Measurements from ENCODE around the gene PAX2.
"Not testable (repeated sequence)": the region's sequence is repeated elsewhere in the genome, so short reads cannot be mapped to it uniquely, and the experiment has no call there.

The PAX2 gene

DNA sequence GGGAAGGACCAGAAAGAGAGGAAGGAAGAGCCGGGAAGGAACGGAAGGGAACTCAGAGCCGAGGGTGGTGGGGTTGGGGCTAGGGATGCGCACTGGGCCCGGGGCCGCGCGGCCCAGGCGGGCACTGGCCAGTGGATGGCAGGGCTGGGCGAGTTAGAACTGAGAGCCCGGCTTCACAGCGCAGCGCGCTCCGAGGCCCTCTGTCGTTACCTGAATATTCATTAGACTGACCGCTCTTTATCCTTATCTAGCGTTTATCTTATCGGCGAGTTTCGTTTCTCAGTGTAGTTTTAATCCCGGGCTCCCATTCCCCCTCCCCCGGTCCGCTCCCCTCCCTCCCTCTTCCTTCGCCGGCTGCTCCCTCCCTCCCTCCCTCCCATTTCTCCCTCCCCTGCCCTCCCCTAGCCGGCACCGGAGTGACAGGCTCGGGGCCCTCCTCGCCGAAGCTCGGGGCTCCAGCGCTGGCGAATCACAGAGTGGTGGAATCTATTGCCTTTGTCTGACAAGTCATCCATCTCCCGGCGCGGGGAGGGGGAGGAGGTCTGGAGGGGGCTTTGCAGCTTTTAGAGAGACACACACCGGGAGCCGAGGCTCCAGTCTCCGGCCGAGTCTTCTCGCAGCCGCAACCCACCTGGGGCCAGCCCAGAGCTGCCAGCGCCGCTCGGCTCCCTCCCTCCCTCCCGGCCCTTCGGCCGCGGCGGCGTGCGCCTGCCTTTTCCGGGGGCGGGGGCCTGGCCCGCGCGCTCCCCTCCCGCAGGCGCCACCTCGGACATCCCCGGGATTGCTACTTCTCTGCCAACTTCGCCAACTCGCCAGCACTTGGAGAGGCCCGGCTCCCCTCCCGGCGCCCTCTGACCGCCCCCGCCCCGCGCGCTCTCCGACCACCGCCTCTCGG lies at the start of gene PAX2:
Gene PAX2 (plus strand): TSS at position 596 of the 895 bp plus-strand sequence. CDS start 679 bp downstream, outside the sequence.
- no peak for DNase-seq

GRCh38 chr10:100696477-100696901 lies 48.9 kb upstream of the PAX2 start:
- no peak for DNase-seq

GRCh38 chr10:100697070-100697469 lies 48.3 kb upstream of the PAX2 start:
- DNase-seq = no peak

- DNase-seq = no peak
Measured at GRCh38 chr10:100697631-100698030, 47.8 kb upstream of the PAX2 start.

- DNase-seq = not testable (repeated sequence)
Measured at GRCh38 chr10:100701704-100702103, 43.7 kb upstream of the PAX2 start.

GRCh38 chr10:100705139-100705538 lies 40.2 kb upstream of the PAX2 start:
- DNase-seq = no peak

DNA sequence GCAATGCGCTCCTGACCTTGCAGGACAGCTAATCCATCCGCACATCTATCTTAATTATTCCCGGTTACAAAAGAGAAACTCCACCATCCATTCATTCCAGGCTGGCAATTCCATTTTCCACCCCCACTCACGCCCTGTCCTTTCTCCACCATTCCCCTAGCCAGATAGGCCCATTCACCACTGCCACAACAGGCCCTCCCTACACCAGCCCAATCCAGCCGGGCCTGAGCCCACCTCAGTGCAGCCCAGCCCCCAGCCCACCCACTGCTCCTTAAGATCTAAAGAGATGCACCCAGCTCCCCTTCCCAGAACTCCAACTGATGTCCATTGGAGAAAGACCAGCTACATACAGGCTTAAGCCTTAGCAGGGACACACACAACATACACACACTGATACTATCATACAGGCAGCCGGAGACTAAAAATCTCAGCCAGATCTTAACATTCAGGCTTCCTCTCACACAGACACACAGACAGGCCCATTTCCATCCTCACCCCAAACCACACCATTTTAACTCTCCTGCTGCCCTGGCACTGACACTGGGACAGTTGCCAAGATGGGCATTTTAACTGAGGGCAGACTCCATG lies 38.0 kb upstream of the PAX2 start:
- DNase-seq = no peak

DNA sequence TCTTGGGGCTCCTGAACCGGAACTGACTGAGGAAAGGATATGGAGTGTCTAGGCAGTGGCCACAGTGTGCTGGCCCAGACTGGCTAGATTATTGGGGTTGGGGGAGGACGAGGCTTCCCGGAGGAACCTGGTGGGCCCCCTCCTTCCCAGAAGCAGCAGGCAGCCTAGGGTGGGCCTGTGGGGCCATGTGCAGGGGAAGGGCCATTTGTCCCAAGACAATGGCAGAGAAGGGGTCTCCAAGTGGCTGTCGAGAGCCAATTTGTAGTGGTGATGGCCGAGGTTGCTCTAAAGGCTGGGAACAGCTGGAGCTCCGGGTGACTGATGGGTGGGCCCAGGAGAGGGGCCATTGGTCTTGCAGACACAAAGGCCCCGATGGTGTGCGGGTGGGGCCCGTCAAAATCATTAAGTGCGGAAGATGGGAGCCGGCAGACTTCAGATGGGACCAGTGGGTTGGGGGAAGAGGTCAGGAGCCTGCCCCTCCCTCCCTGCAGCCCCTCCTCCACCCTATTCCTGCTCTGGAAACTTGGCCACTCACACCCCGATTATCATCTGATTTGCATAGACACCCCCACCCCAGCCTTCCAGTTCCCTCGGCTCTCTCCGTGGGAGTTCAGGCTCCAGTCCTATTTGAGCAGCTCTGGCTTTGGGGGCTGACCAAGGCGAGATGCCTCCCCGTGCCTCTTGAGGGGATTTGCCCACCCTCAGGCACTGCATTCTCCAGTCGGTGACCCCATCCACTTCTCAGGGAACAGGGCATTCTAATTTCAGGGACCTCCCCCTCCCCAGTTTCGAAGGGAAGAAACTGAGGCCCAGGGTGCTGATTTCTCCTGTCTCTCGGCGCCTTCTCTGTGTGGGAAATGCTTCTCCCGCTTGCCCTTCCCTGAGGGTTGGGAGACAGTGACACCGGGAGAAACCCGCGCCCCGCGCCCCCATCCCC lies 36.0 kb upstream of the PAX2 start:
- DNase-seq = no peak

DNA sequence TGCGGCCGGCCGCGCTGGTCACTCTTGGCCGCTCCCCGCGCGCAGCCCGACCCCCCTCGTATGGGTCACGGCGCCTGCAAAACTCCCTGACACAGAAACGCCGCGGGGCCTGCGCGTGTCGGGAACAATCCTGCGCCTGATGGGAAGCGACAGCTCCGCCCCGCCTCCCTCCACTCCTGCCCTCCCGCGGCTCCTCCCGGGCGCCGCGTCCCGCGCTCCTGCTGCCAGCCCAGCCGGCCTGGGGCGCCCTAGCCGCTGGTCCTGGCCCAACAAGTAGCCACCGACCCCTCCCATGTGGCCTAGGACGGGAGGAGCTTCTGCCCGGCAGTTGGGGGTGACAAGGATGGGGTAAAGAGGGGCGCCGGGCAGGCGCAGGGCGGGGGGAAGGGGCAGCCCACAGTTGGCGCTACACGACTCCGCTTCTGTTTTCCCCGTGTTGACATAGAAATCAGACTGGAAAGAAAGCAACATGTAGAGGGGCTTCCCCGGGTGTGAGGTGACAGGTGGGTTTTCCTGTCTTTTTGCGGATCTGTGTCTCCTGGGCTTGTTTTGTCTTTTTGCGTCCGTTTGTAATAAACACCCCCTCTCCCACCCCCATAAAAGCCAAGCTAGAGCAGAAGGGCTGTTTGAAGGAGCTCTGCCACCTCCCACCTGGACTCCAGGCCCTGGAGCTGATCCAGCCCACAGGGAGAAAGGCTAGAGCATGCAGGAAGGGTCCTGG lies 35.1 kb upstream of the PAX2 start:
- DNase-seq = no peak

- no peak for DNase-seq
Measured at GRCh38 chr10:100713049-100713858, 32.1 kb upstream of the PAX2 start.

- no peak for DNase-seq
Measured at GRCh38 chr10:100713859-100714565, 31.4 kb upstream of the PAX2 start.

DNA sequence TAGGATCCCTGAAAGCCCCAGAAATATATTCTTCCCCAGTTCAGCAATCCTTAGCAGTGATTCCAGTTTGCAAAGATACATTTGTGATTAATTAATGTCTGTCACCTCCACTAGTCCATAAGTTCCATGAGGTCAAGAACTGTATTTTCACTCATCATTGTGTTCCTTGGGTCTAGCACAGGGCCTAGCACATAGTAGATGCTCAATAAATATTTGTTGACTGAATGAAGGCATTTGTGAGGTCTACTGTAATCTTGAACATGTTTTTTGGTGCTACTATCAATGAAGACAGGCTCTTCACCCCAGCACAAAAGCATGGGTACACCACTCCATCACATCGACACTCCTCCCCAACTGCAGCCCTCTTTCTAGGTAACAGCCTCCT lies 30.8 kb upstream of the PAX2 start:
- DNase-seq = no peak

GRCh38 chr10:100715101-100715444 lies 30.3 kb upstream of the PAX2 start:
- no peak for DNase-seq

- no peak for DNase-seq
Measured at GRCh38 chr10:100715445-100716385, 29.7 kb upstream of the PAX2 start.

DNA sequence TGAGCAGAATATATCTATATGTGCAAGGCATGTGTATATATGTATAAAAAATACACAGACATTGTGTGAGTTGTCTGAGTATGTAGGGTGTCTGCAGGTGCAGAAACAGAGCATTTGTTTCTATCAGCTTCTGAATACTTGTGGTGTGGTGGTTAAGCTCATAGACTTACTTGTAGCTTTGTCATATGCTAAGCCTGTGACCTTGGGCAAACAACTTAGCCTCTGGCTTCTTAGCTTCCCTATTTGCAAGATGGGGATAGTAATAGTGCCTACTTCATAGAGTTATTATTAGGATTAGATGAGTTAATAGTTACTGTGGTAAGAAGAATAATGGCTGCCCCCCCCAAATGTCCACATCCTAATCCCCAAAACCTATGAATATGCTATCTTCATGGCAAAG lies 28.2 kb upstream of the PAX2 start:
- DNase-seq = no peak

DNA sequence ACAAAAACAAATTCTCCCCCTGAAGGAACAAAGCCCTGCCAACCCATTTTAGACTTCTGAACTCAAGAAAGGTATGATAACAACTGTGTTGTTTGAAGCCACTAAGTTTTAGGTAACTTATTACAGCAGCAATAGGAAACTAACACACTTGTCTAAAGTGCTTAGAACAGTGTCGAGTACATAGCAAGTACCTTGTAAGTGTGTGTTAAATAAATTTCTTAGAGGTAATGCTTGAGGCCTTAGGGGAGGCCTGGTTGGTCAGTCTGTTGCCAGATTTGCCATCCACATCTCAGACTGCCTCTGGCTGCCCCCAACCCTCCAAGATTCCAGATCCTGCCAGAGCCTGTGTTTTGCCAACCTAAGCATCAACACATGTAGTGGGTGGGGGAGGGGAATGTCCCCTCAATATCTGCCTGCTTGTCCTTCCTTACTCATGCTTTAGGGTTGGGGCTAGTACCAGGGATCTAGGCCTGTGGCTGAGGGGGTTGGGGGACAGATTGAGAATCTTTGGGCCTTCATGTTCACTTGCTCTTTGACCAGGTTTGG lies 27.1 kb upstream of the PAX2 start:
- no peak for DNase-seq

- DNase-seq = no peak
Measured at GRCh38 chr10:100723180-100723579, 22.2 kb upstream of the PAX2 start.

DNA sequence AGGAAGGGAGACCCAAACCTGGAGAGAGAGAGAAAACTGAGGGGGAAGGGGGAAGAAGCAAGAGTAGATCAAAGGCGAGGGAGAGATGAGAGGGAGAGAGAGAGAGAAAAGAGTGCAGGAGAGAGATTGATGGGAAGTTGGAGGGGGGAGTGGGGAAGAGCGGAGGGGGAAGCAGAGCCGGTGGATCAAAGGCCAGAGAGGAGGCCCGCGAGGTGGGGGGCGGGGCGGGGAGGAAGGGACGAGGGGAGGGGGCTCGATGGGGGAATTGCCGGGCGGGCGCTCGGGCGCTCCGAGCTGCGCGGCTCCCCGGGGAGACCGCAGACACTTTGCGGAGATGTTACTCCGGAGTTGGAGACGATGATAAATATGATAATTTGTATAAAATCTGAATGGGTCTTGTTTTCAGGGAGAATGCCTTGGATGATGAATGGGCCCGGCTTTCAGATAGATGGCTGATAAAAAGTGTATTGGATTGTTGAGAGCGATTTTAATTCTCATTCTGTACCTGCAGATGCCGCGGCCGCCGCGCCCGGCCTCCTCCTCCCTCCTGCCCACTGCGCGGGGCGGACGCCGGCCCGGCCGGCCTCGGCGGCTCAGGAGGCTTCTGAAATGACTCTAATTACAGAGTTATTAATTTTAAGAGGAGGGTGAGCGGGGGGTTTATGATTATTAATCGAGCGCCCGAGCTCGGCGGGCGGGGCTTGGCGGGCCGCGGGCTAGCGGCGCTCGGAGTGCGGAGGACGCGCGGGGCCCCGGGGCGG lies 21.4 kb upstream of the PAX2 start:
- no peak for DNase-seq

GRCh38 chr10:100724531-100725027 lies 20.8 kb upstream of the PAX2 start:
- no peak for DNase-seq

All from NK-92 treated with Interleukin-12 subunit alpha and Interleukin-12 subunit beta, amount 100 ng/mL, for 24 hours (cell line).